Natural killer cell (primary cell): Measurements from ENCODE around the gene ERF. TPM values are rescaled to one million over a fixed set of nuclear protein-coding genes. Genes with fewer than 3 reads are reported as not detected.

Source experiments
- ATAC-seq, 3 donors: fragments of 150-1000 bp in 2 of 3; fragments of 200-7000 bp in 1 of 3; cut with Tn5 transposase; 1 replicate in 1 of 3; 2 replicates in 2 of 3; pipeline ENCODE4 v1.10.0; 2021; ENCODE audit warnings: mild to moderate bottlenecking in 2 of 3, moderate library complexity in 2 of 3
- DNase-seq, 2 donors: peaks; one replicate each; pipeline versions ENCODE4 v3.0.0 to v3.0.0-alpha.2; 2013 to 2021; ENCODE audit warnings: mixed read lengths in 1 of 2
- H3K27ac ChIP-seq: one replicate; pipeline ENCODE4 v1.5.1; 2013; ENCODE audit warnings: mild to moderate bottlenecking, low read length
- H3K27me3 ChIP-seq: one replicate; pipeline ENCODE4 v1.6.1; 2013; ENCODE audit warnings: low read length; ENCODE audit not compliant: control insufficient read depth, insufficient read depth
- H3K36me3 ChIP-seq: one replicate; pipeline ENCODE4 v1.6.1; 2013; ENCODE audit warnings: low read length; ENCODE audit not compliant: control insufficient read depth, insufficient read depth
- H3K4me1 ChIP-seq: one replicate; pipeline ENCODE4 v1.6.1; 2013; ENCODE audit warnings: low read length; ENCODE audit not compliant: control insufficient read depth, insufficient read depth
- H3K4me3 ChIP-seq: one replicate; pipeline ENCODE4 v1.5.1; 2013; ENCODE audit warnings: low read length
- H3K9me3 ChIP-seq: one replicate; pipeline ENCODE4 v1.6.1; 2013; ENCODE audit warnings: low read length; ENCODE audit not compliant: control insufficient read depth, insufficient read depth
- H3K27ac Mint-ChIP-seq, 2 donors: one replicate each; pipeline ENCODE4 v1.8.0; 2022; ENCODE audit warnings: mild to moderate bottlenecking in 2 of 2, mixed read lengths in 2 of 2, moderate library complexity in 1 of 2
- H3K27me3 Mint-ChIP-seq, 2 donors: one replicate each; pipeline ENCODE4 v1.8.0; 2022; ENCODE audit warnings: low read depth in 2 of 2, mixed read lengths in 2 of 2
- H3K36me3 Mint-ChIP-seq: one replicate; pipeline ENCODE4 v1.8.0; 2022; ENCODE audit warnings: mixed read lengths
- H3K4me1 Mint-ChIP-seq, 2 donors: one replicate each; pipeline ENCODE4 v1.8.0; 2022; ENCODE audit warnings: mixed read lengths in 2 of 2
- H3K4me3 Mint-ChIP-seq: one replicate; pipeline ENCODE4 v1.8.0; 2022; ENCODE audit warnings: mild to moderate bottlenecking, moderate library complexity, mixed read lengths
- H3K9me3 Mint-ChIP-seq, 2 donors: one replicate each; pipeline ENCODE4 v1.8.0; 2022; ENCODE audit warnings: mixed read lengths in 2 of 2
- CTCF ChIP-seq: fragments of 200-600 bp; IDR thresholded peaks from one replicate; pipeline ENCODE4 v1.8.0; 2022; ENCODE audit warnings: antibody characterized with exemption
- WGBS: methylation state at CpG from one replicate; pipeline ENCODE4 v1.1.7; 2013; ENCODE audit warnings: missing lambda C conversion rate; ENCODE audit not compliant: insufficient coverage; 5-methylcytosine and 5-hydroxymethylcytosine counted together
- intact Hi-C: fragments of 100-400 bp; cut with micrococcal nuclease; formaldehyde crosslinking; loops from one replicate; pipeline ENCODE4 v1.14.2; 2022
- total RNA-seq, 4 donors: library from RNA; stranded (reverse); fragments of 120-200 nt in 1 of 4; gene quantifications; one replicate each; pipeline versions ENCODE4 v1.2.3 to v1.2.4, GENCODE V29; 2013 to 2022

ERF gene
- total RNA-seq, 3 donors from 2014 or later (not counting 1 experiment from before 2014, with no cell fraction given): 58.3 to 115 (median 75.6) TPM

- no peaks in the 10 kb centered on the region for H3K27me3 Mint-ChIP-seq
- H3K36me3 ChIP-seq: peaks cover 36% of the 10 kb centered on the region
- H3K27me3 ChIP-seq: no peaks in the 10 kb centered on the region
- no peak for TF ChIP-seq CTCF
- no peaks in the 10 kb centered on the region for H3K36me3 Mint-ChIP-seq
- 0% methylated on average over 7 of the region's 7 CpGs for WGBS
- DNase-seq (peak; percentile 72 to 90), ATAC-seq (peak; percentile 52 to 75 (median 70))
- peak overlapping the region; percentile 88 for H3K4me3 Mint-ChIP-seq
- peak overlapping the region; percentile 31 for H3K4me3 ChIP-seq
- peaks cover 79 to 80% of the 10 kb centered on the region in 2 donors for H3K4me1 Mint-ChIP-seq
- H3K9me3 ChIP-seq: no peaks in the 10 kb centered on the region
- H3K4me1 ChIP-seq: peaks cover 87% of the 10 kb centered on the region
- peak overlapping the region; percentile 91 to 95 for H3K27ac Mint-ChIP-seq
- H3K27ac ChIP-seq: peak overlapping the region; percentile 90
- H3K9me3 Mint-ChIP-seq: no peaks in the 10 kb centered on the region
- intact Hi-C loops: loop anchor here (2.0 to 5.0 kb wide), 2 partner anchors 14 to 67 kb away; partner anchors contain the start of gene POU2F2
These were observed 56.1 kb downstream of the ERF start for GRCh38 chr19:42198676-42199439.

Other genes starting within 250 kb of the ERF start
- gene GRIK5, start 184.9 kb downstream of the ERF start, total RNA-seq: 1 to 10 TPM in 1 of 3 donors, under 1 TPM in 1, not detected in 1; 0.31 to 2.1 TPM
- 10 to 100 TPM; 21.6 to 23.7 (median 23.1) TPM for gene ZNF574, start 179.0 kb downstream of the ERF start, total RNA-seq
- 10 to 100 TPM; 27.3 to 40.8 (median 29.3) TPM for gene POU2F2, start 122.7 kb downstream of the ERF start, total RNA-seq
- gene DEDD2, start 37.5 kb downstream of the ERF start, total RNA-seq: 100 to 1,000 TPM in 1 of 3 donors, 10 to 100 TPM in 2; 83.2 to 110 (median 83.7) TPM
- gene ZNF526, start 34.8 kb downstream of the ERF start, total RNA-seq: 10 to 100 TPM in 2 of 3 donors, 1 to 10 TPM in 1; 8.8 to 10.6 (median 10.2) TPM
- gene GSK3A, start 12.5 kb downstream of the ERF start, total RNA-seq: 10 to 100 TPM; 42.5 to 52.1 (median 44.1) TPM
- gene CIC, start 14.1 kb upstream of the ERF start, total RNA-seq: 100 to 1,000 TPM in 2 of 3 donors, 10 to 100 TPM in 1; 95.4 to 121 (median 108) TPM
- gene PRR19, start 47.0 kb upstream of the ERF start, total RNA-seq: not detected
- gene PAFAH1B3, start 47.5 kb upstream of the ERF start, total RNA-seq: 1 to 10 TPM; 6.1 to 8.9 (median 7.9) TPM
- gene TMEM145, start 58.2 kb upstream of the ERF start, total RNA-seq: not detected
- gene MEGF8, start 70.5 kb upstream of the ERF start, total RNA-seq: 10 to 100 TPM in 2 of 3 donors, 1 to 10 TPM in 1; 8.1 to 11.3 (median 10.5) TPM
- gene CNFN, start 135.2 kb upstream of the ERF start, total RNA-seq: 1 to 10 TPM in 1 of 3 donors, not detected in 2; 1.3 TPM
- gene LIPE, start 172.3 kb upstream of the ERF start, total RNA-seq: 10 to 100 TPM in 2 of 3 donors, 1 to 10 TPM in 1; 5.3 to 13.3 (median 11.7) TPM
- gene CXCL17, start 187.8 kb upstream of the ERF start, total RNA-seq: not detected